Esophagus muscularis mucosa (tissue), 4 donors: Measurements from ENCODE around the gene ULK3. TPM values are rescaled to one million over a fixed set of nuclear protein-coding genes. Genes with fewer than 3 reads are reported as not detected.

ENCODE experiments used
- DNase-seq: peaks from one replicate; pipeline ENCODE4 v3.0.0-alpha.2; 2017; ENCODE audit errors: extremely low spot score
- H3K27ac ChIP-seq, 4 donors: fragments of 200-600 bp; sonication (generic); replicated peaks in 1 of 4; 1 replicate in 3 of 4; 2 replicates in 1 of 4; pipeline ENCODE4 v1.5.1; 2016 to 2019; ENCODE audit warnings: mild to moderate bottlenecking in 1 of 4
- H3K27me3 ChIP-seq, 4 donors: fragments of 200-600 bp; sonication (generic); one replicate each; pipeline versions ENCODE4 v1.5.1 to v1.6.0; 2016 to 2019
- H3K36me3 ChIP-seq, 4 donors: fragments of 200-600 bp; sonication (generic); one replicate each; pipeline ENCODE4 v1.5.1; 2016 to 2019
- H3K4me1 ChIP-seq, 4 donors: fragments of 200-600 bp; sonication (generic); one replicate each; pipeline ENCODE4 v1.5.1; 2016 to 2019
- H3K4me3 ChIP-seq, 4 donors: fragments of 200-600 bp; sonication (generic); 1 replicate in 2 of 4; 2 replicates in 2 of 4; pipeline ENCODE4 v1.5.1; 2016 to 2019; ENCODE audit warnings: mild to moderate bottlenecking in 4 of 4, moderate library complexity in 1 of 4
- H3K9me3 ChIP-seq, 4 donors: fragments of 200-600 bp; sonication (generic); 1 replicate in 3 of 4; 2 replicates in 1 of 4; pipeline ENCODE4 v1.5.1; 2016 to 2019
- CTCF ChIP-seq, 3 experiments: fragments of 200-600 bp in 2 of 3; fragments of 450-650 bp in 1 of 3; sonication (generic) in 2 of 3; IDR thresholded peaks; one replicate each; pipeline ENCODE4 v1.5.1; 2017 to 2019; ENCODE audit warnings: antibody characterized with exemption in 3 of 3, mild to moderate bottlenecking in 2 of 3, moderate library complexity in 1 of 3
- EP300 ChIP-seq: sonication (generic); formaldehyde crosslinking; IDR thresholded peaks from one replicate; pipeline ENCODE4 v1.6.1; 2017; ENCODE audit warnings: antibody characterized with exemption
- POLR2A ChIP-seq: fragments of 450-650 bp; IDR thresholded peaks from one replicate; pipeline ENCODE4 v1.6.1; 2017; ENCODE audit warnings: antibody characterized with exemption, moderate library complexity, mild to moderate bottlenecking, low read depth
- POLR2AphosphoS5 ChIP-seq, 2 donors: sonication (generic); formaldehyde crosslinking; IDR thresholded peaks; one replicate each; pipeline ENCODE4 v1.6.1; 2017; ENCODE audit warnings: antibody characterized with exemption in 2 of 2
- WGBS: methylation state at CpG from one replicate; pipeline ENCODE4 v1.1.5; 2018; 5-methylcytosine and 5-hydroxymethylcytosine counted together
- intact Hi-C: fragments of 100-400 bp; cut with DNase I; formaldehyde crosslinking; loops from one replicate; pipeline ENCODE4 v1.15.1; 2023
- total RNA-seq, 4 donors: library from RNA; depleted of rRNA; stranded (reverse); fragments of >200 nt; gene quantifications; one replicate each; pipeline versions ENCODE4 v1.1.0 to v1.2.1, GENCODE V29; 2016

Gene ULK3
- total RNA-seq, 4 donors from 2014 or later = 24.5 to 49.2 (median 35.4) TPM

DNA sequence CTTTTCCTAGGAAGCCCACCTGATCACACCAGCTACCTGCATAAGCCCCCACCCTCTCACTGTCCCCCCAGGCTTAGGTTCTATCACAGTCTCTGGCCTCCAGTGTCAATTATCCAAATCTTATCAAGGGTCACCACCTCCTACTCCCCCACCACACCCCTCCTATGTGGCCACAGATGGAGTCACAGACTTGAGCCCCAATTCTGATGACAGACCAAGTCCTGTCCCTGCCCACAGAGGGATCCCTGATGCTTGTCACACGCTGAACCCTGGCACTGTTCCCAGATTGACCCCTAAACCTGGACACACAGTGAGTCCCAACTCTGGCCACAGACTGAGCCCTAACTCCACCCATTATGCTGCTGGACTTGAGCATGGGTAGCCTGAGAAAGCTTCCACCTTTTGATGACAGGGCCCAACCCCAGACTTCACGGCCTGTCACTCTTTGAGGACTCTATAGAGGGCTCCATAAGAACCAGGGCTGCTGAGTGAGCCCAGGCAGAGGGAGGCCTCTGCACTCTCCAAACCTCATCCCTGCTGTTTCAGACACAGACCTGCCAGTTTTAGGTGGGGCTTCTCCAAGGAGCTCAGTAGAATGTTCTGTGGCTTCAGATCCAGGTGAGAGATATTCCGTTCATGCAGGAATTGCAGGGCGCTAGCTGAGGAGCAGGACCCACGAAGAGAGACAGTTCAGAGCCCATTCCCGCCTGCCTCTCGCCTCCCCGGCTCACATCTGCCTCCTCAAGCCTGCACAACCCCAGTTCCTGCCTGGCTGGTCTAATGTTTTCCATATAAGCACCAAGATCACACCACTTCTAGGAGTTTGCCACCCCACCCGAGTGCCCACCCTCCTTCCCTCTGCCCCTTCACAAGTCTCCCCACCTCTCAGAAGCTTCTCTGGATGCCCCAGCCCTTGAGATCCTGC, 1.8 kb downstream of the ULK3 start:
- TF ChIP-seq EP300 = no peak
- no peak for TF ChIP-seq POLR2AphosphoS5 (IDR thresholded peaks at IDR 0.05)
- no peak for TF ChIP-seq CTCF (IDR thresholded peaks at IDR 0.05)
- no peak for TF ChIP-seq POLR2A
- Histone ChIP-seq H3K27ac (no peak overlapping the region), H3K27me3 (no peaks in the 10 kb centered on the region), H3K4me3 (no peak overlapping the region), H3K36me3 (peaks cover 4 to 71% (median 66%) of the 10 kb centered on the region in 4 donors), H3K4me1 (peaks cover 20 to 46% (median 31%) of the 10 kb centered on the region in 4 donors), H3K9me3 (no peaks in the 10 kb centered on the region)
- intact Hi-C loops = no loop called here
- 92% methylated on average over 9 of the region's 9 CpGs for WGBS
- no peak for DNase-seq

DNA sequence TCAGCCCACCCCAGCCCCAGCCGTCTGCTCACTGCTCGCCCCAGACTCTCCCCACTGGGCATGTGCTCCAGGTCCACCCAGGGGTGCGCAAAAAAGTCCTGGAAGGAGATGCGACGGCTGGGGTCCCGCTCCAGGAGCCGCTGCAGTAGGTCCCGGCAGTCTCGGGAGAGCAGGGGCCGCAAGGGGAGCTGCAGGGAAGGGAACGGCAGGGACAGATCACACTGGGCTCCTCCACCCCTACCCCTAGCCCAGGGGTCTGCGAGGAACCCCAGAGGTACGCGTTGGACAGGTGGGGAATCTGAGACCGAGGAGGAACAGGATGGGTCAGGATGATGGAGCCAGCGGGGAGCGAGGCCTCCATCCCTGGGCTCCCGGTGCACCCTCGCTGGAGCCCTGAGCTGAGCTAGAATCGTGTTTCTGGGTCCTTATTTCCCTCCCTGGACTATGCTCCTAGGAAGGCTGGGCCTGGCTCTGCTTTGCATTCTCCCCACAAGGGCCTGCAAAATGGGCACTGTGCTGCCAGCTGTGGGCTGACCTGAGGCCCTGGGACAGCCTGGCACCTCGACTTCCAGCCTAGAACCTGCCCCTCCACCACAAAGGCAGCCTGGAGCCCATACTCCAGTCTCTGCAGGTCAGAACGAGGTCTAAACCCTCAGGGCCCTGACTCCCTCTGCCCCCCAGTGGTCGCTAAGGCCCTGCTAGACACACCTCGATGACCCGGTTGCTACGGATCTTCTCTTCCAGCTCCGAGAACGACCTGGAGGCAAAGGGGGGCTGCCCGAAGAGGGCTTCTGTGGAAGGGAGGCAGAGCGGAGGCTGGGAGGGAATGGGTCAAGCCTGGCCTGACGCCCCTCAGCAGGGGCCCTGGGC, 3.2 kb downstream of the ULK3 start:
- Histone ChIP-seq H3K27ac (no peak overlapping the region), H3K27me3 (no peaks in the 10 kb centered on the region), H3K9me3 (no peaks in the 10 kb centered on the region), H3K4me1 (peaks cover 20 to 46% (median 31%) of the 10 kb centered on the region in 4 donors), H3K36me3 (peaks cover 4 to 64% (median 57%) of the 10 kb centered on the region in 4 donors), H3K4me3 (no peak overlapping the region)
- intact Hi-C loops = no loop called here
- 83% methylated on average over 26 of the region's 31 CpGs for WGBS
- TF ChIP-seq CTCF (IDR thresholded peaks at IDR 0.05) (no peak), POLR2A (no peak), POLR2AphosphoS5 (IDR thresholded peaks at IDR 0.05) (no peak), EP300 (no peak)
- no peak for DNase-seq

DNA sequence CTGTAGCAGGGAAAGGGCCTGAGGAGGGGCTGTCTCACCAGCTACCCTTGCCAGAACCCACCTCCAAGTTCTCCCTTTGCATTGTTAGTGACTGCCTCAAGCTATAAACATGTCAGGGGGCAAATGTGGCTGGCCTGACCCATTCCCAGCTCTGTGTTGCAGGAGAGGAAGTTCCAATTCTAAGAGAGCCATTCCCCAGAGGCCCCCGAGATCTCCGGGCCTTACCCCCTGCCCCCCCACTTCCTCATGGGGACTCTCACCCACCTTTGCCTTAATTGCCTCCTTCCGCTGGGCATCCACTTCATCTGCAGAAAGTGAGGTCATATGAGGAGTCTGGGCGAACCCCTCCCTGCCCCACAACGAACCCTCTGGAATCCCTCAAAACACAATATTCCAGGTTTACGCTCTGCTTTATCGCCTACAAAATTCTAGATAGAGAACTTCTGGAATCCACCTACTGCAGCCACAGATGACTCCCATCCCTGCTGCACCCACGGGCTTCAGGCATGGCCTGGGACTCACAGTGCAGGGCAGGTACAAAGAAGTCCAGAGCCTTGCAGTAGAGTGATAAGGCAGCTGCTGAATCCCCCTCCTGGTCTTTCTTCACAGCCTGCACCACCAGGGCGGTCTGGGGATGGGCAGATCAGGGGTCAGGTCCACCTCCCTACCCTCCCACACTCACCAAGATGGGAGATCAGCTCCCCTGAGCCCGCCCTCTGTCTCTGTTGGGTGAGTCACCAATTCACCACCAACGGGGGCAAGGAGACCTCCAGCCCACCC, 4.0 kb downstream of the ULK3 start:
- Histone ChIP-seq H3K27ac (no peak overlapping the region), H3K4me3 (no peak overlapping the region), H3K27me3 (no peaks in the 10 kb centered on the region), H3K4me1 (peaks cover 20 to 39% (median 26%) of the 10 kb centered on the region in 4 donors), H3K9me3 (no peaks in the 10 kb centered on the region), H3K36me3 (peaks cover 4 to 60% (median 55%) of the 10 kb centered on the region in 4 donors)
- DNase-seq = no peak
- TF ChIP-seq EP300 (no peak), POLR2A (no peak), POLR2AphosphoS5 (IDR thresholded peaks at IDR 0.05) (no peak), CTCF (IDR thresholded peaks at IDR 0.05) (no peak)
- WGBS = 87% methylated on average over 11 of the region's 11 CpGs
- intact Hi-C loops = no loop called here

GRCh38 chr15:74838137-74838516, 4.8 kb downstream of the ULK3 start:
- peaks cover 4 to 60% (median 55%) of the 10 kb centered on the region in 4 donors for H3K36me3 ChIP-seq
- no peaks in the 10 kb centered on the region for H3K27me3 ChIP-seq
- TF ChIP-seq CTCF (IDR thresholded peaks at IDR 0.05) (no peak), POLR2AphosphoS5 (IDR thresholded peaks at IDR 0.05) (no peak), EP300 (no peak), POLR2A (no peak)
- H3K9me3 ChIP-seq = no peaks in the 10 kb centered on the region
- no peak for DNase-seq
- 100% methylated on average over 2 of the region's 10 CpGs for WGBS
- H3K27ac ChIP-seq = no peak overlapping the region
- H3K4me3 ChIP-seq = no peak overlapping the region
- intact Hi-C loops = no loop called here
- H3K4me1 ChIP-seq = peaks cover 13 to 31% (median 18%) of the 10 kb centered on the region in 4 donors
